HG03159 (cell line): ENCODE results near the gene DIAPH1.
A peak's percentile ranks its signal among the peaks of the same experiment; 100 is the strongest.

Experiments used
- ATAC-seq: cut with Tn5 transposase; IDR thresholded peaks from one replicate; pipeline ENCODE4 v1.9.1; 2021; ENCODE audit warnings: mild to moderate bottlenecking, moderate library complexity; ENCODE audit not compliant: unreplicated experiment

Gene DIAPH1

DNA sequence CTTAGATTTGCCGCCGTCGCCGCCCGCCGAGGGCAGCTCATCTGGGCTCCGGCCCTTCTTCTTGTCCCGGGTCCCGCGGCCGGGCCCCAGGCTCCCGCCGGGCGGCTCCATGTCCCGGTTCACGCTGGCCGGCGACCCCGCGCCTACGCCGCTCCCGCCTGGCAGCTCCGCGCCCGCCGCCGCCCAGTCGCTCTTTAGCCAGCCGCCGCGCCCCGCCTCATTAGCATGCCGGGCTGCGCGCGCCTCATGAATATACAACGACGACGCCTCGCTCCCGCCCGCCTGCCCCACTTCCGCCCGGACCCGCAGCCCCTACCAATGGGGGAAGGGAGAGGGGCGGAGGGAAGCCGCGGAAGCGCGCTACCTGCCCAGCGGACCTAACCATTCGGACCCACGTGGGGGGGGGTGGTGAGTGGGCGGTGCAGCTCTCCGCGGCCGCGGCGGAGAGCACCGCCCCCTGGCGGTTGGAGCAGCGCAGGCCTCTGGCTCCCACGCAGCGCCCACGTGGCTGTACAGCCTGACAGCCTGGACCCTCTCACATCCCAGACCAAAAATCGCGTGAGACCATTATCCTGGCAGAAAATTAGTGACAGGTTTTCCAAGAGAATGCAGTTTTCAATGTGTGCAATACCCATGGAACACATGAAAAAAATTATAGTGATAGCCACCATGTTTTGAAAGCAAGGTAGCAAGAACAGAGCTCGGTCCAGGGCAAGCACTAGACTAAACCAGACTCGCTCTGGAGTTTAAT, at the start of gene DIAPH1:
DIAPH1 (minus strand) TSS at position 197 of the 751 bp plus-strand sequence; CDS start at position 111, 86 bp downstream.
- ATAC-seq, result peak; percentile 82

- ATAC-seq, result no peak
Measured at GRCh38 chr5:141665995-141666940, 47.5 kb upstream of the DIAPH1 start.

GRCh38 chr5:141664733-141665461, 46.1 kb upstream of the DIAPH1 start:
- peak; percentile 91 for ATAC-seq

DNA sequence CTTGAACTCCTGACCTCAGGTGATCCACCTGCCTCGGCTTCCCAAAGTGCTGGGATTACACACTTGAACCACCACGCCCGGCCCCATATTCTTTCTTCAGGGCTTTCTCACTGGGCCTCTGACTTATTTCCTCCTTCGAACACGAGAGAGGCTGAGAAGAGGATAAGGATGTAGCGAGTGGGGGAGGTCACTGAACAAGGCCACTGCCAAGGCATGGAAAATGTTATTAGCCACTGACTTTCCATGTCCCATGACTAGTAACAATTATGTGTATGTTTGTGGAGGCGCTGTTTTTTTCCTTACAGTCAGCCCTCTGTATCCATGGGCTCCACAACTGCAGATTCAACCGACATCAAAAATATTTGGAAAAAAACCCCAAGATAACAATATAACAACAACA, 44.7 kb upstream of the DIAPH1 start:
- no peak for ATAC-seq

- no peak for ATAC-seq
Measured at GRCh38 chr5:141662028-141662427, 43.2 kb upstream of the DIAPH1 start.

DNA sequence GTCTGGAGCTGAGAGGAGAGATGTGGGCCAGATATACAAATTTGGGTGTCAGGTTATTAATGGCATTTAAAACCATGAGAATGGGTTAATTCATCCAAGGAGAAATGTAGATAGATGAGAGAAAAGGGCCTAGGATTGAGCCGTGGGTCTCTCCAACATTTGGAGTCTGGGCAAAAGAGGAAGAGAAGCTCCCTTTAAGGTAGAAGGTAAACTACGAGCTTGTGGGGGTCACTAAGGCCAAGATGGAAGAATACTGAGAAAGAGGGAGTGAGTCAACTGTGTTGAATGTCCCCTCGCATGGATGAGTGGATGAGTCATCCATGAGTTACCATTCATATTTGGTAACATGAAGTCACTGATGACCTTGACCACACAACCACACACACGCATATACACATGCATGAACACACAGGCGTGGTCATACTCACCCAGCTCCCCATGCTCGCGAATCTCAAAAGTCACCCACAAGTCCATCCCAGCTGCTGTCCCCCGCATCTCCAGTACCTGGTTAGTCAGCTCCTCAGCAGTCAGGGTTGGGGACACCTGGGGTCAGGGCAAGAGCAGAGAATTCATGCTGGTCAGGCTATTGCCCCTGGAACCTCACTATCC, 39.2 kb upstream of the DIAPH1 start:
- ATAC-seq, result no peak

DNA sequence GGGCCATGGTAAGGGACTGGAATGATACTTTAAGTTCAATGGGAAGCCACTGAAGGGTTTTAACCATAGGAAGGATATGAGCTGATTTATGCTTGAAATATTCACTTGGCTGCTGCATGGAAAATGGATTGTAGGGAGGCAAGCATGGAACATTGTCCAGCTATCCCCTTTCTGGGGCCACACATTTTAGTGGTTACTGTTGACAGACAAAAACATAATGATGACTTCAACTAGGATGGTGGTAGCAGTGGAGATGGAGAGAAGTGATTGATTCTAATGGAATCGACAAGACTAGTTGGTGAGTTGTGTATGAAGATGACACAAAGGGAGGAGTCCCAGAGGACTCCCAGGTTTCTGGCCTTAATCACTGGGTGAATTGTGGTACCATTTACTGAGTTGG, 38.6 kb upstream of the DIAPH1 start:
- ATAC-seq, result no peak

DNA sequence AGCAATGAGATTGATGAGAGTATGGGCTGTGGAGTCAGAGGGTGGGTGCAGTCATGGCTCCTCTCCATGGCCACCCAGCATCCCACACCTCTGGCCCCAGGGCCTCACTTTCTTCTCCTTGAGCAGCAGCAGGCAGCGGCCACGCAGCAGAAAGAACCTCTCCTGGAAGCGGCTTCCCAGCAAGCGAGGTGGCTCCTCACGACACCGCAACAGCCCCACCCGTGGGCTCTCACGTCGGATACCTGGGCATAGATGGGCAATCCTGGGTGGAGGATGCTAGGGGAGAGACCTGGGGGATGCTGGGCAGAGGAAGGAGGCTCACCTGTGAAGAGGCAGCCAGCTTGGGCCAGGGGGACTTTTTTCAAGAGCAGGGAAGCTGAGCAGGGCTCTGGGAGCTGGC, 37.6 kb upstream of the DIAPH1 start:
- no peak for ATAC-seq

GRCh38 chr5:141655020-141655419, 36.2 kb upstream of the DIAPH1 start:
- ATAC-seq, result no peak

- ATAC-seq, result no peak
Measured at GRCh38 chr5:141654298-141654697, 35.5 kb upstream of the DIAPH1 start.

DNA sequence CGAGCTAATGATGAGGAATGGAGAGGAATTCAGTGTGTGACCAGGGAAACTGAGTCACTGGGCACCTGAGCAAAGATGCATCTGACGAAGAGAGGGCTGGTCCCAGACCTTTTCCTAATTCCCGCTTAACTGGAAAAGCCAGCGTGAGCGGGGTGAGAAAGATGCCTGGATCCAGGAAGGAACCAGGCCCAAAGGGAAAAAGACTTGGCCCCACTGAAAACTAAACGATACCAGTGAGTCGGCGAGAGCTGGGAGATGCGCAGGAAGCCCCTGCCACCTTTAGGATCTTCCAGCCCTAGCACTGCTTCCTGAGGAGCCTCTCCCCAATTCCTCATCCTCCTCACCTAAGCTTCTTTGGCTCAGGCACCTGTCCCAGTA, 32.9 kb upstream of the DIAPH1 start:
- no peak for ATAC-seq

DNA sequence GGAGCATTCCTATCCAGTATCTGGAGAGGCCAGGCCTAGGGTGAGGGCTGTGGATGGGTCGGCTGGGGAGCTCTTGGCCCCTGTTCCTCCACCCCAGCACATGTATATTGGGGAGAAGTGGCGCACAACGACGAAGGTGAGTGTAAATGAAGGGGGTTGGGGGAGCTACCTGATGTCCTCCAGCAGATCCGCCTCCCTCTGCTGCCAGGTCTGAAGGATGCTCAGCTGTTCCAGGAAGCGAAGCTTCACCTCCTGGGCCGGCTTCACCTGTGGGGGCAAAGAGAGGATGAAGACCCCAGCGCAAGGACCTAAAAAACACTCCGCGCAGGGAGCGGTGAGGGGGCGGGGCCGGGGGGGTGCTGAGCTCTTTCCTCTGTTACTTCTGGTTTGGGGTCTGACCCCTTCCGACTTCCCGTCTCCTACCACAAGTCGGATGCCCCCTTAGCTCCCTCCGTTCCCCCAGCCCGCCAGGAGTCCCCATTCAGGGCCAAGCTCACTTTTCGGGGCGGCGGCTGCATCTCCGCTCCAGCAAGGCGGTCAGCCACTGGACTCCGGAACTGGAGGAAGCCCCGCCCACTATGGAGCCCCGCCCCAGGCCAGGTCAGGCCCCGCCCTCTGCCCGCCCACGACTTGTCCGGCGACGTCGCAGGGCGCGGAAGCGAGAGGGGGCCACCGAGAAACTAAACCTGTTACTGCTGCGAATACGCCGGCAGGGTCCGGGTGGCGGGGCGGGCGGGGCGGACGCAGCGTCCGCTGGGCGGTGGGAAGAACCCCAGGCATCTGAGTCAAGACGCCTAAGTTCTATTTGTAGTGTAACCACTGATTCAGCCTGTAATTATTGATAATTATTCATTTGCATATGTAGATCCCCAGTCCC, 32.3 kb upstream of the DIAPH1 start, which contains the start of gene FCHSD1:
FCHSD1 (minus strand) TSS at position 568 of the 877 bp plus-strand sequence; CDS start at position 518, 50 bp downstream.
- peak; percentile 93 for ATAC-seq

- no peak for ATAC-seq
Measured at GRCh38 chr5:141649972-141650371, 31.2 kb upstream of the DIAPH1 start.

GRCh38 chr5:141649056-141649688, 30.4 kb upstream of the DIAPH1 start:
- no peak for ATAC-seq

- no peak for ATAC-seq
Measured at GRCh38 chr5:141647851-141648250, 29.1 kb upstream of the DIAPH1 start.

DNA sequence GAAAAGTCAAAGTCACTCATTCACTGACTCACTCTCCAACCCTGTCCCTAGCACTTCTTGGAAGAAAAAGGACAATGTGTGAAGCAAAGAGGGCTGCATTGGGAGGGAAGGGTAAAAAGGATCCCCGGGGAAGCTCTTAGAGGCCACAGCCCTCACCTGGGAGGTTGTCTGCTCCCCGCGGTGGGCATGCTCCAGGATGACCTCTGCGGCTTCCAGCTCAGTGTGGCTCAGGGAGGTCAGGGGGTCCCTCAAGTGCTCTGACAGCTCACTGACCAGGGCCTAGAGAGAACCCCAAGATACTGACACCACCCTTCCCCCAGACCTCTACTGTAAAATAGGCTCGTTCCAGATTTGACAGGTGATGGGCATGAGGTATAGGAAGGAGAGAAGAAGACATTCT, 28.4 kb upstream of the DIAPH1 start:
- no peak for ATAC-seq

- ATAC-seq, result no peak
Measured at GRCh38 chr5:141646026-141646425, 27.2 kb upstream of the DIAPH1 start.

DNA sequence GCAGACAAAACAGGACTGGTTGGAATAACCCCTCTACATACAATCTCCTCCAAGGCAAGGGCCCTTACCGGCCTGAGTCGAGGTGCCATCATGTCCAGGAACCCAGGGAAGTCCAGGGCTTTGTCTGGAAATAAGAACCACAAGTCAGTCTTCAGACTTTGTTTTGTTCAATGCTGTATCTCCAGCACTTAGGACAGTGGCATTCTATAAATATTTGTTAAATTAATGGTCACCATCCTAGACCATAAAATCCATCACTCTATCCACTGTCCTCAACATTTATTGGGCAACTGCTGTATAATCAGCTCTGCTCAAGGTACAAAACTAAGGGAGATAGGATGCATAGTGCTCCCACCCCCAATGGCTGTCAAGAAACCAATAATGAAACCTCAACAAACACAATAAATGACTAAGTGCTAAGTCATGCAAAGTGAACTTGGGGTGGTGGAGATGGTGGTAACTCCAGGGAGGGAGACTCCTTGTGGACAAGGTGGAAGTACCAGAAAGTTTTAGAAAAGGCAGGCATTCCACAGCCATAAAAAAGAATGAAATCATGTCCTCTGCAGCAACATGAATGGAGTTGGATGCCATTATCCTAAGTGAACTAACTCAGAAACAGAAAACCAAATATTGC, 23.0 kb upstream of the DIAPH1 start:
- no peak for ATAC-seq

DNA sequence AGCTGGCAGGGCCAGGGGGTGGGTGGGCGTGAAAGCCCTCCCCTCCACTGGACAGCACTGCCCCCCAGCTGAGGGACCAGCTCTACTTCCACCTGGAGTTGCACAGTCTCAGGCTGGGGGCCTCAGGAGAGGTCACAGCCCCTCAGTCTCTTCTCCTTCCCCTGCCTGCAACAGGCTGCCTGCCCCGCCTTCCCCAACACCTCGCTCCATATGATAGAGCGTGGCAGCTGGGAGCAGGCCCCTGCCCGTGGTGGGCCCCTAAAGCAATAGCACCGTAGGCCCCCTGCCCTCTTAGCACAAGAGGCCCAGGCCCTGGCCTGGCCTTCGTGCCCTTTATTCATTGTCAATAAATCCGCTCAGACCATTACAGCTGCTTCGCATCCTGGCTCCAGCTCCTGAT, 21.9 kb upstream of the DIAPH1 start:
- no peak for ATAC-seq
